Right cardiac atrium (tissue), 5 donors: Measurements from ENCODE around the gene HYLS1. TPM values are rescaled to one million over a fixed set of nuclear protein-coding genes. Genes with fewer than 3 reads are reported as not detected.
"Not testable (repeated sequence)": the region's sequence is repeated elsewhere in the genome, so short reads cannot be mapped to it uniquely, and the experiment has no call there.

Source experiments
- ATAC-seq, 2 donors: fragments of 200-7000 bp; cut with Tn5 transposase; one replicate each; pipeline versions ENCODE4 v1.8.0 to v1.9.1; 2020; ENCODE audit warnings: moderate library complexity in 2 of 2, mild to moderate bottlenecking in 1 of 2
- DNase-seq, 3 donors: peaks; one replicate each; pipeline ENCODE4 v3.0.0-alpha.2; 2020
- H3K27ac ChIP-seq: one replicate; pipeline ENCODE4 v1.5.1; 2013; ENCODE audit warnings: mild to moderate bottlenecking, low read length, control low read depth, moderate library complexity
- H3K27me3 ChIP-seq: one replicate; pipeline ENCODE4 v1.6.1; 2013; ENCODE audit not compliant: control insufficient read depth, insufficient read depth
- H3K4me1 ChIP-seq: one replicate; pipeline ENCODE4 v1.6.1; 2013; ENCODE audit warnings: low read length; ENCODE audit not compliant: control insufficient read depth, insufficient read depth
- H3K4me3 ChIP-seq: one replicate; pipeline ENCODE4 v1.5.1; 2013; ENCODE audit warnings: low read length, control low read depth
- H3K9me3 ChIP-seq: one replicate; pipeline ENCODE4 v1.6.1; 2013; ENCODE audit warnings: low read length; ENCODE audit not compliant: control insufficient read depth
- WGBS: extraction: QIAGEN DNeasy Blood & Tissue Kit; methylation state at CpG from one replicate; pipeline ENCODE4 v1.1.7; 2013; 5-methylcytosine and 5-hydroxymethylcytosine counted together
- intact Hi-C, 4 donors: fragments of 100-400 bp; cut with DNase I; formaldehyde crosslinking; loops; one replicate each; pipeline versions ENCODE4 v1.11.0 to v1.14.0; 2022 to 2023
- polyA plus RNA-seq: library from polyadenylated mRNA; stranded (reverse); fragments of 200-250 nt; gene quantifications from one replicate; pipeline ENCODE4 v1.2.3, GENCODE V29; 2013
- total RNA-seq, 4 donors: library from RNA; stranded (reverse); fragmentation: NEBNext Ultra II Directional; extraction: Animal tissue kit (Norgen Biotek cat#: 25700); gene quantifications; one replicate each; pipeline ENCODE4 v1.2.1, GENCODE V29; 2021
- donor health status: healthy with polysubstance abuse.
- donor health status: DM: no; HTN: yes; CAD: no.
- donor health status: DM: no; HTN: no; CAD: no.
- donor health status: DM: no; HTN: yes; CAD: no; lungs with severe emphysema.
- donor health status: DM: yes; HTN: yes; CAD: no.

The HYLS1 gene
- total and polyA plus RNA-seq, 5 donors: 4.3 to 7.2 (median 5.1) TPM

GRCh38 chr11:125903711-125904659 is 16.5 kb downstream of the HYLS1 start, which contains the start of gene DDX25:
Gene DDX25, plus strand, starts transcription at chr11:125904508. Its CDS starts 10 bp downstream, at chr11:125904518.
- no peaks in the 10 kb centered on the region for H3K9me3 ChIP-seq
- H3K27me3 ChIP-seq: no peaks in the 10 kb centered on the region
- peak within 1 kb of the TSS; percentile 89 for H3K4me3 ChIP-seq
- intact Hi-C loops: no loop called here
- H3K27ac ChIP-seq: no peak within 1 kb of the TSS
- DNase-seq (peak in 2 of 3 donors; percentile 33 to 63), ATAC-seq (peak; percentile 38 to 68)
- H3K4me1 ChIP-seq: peaks cover 2% of the 10 kb centered on the region
- WGBS: 3% methylated on average over 81 of the region's 81 CpGs

GRCh38 chr11:125904678-125905077 is 17.2 kb downstream of the HYLS1 start:
- H3K27ac ChIP-seq: no peak overlapping the region
- H3K9me3 ChIP-seq: no peaks in the 10 kb centered on the region
- no peak for ATAC-seq
- intact Hi-C loops: no loop called here
- peaks cover 2% of the 10 kb centered on the region for H3K4me1 ChIP-seq
- WGBS: 52% methylated on average over 11 of the region's 11 CpGs
- no peak for DNase-seq
- no peaks in the 10 kb centered on the region for H3K27me3 ChIP-seq
- peak overlapping the region; percentile 89 for H3K4me3 ChIP-seq

- no peaks in the 10 kb centered on the region for H3K4me1 ChIP-seq
- H3K4me3 ChIP-seq: no peak overlapping the region
- H3K27me3 ChIP-seq: no peaks in the 10 kb centered on the region
- ATAC-seq: no peak
- H3K27ac ChIP-seq: no peak overlapping the region
- intact Hi-C loops: no loop called here
- no peak for DNase-seq
- WGBS: 68% methylated on average over 8 of the region's 8 CpGs
- H3K9me3 ChIP-seq: no peaks in the 10 kb centered on the region
Observed at GRCh38 chr11:125910226-125910849, 22.9 kb downstream of the HYLS1 start.

- H3K4me3 ChIP-seq, H3K27me3 ChIP-seq, intact Hi-C loops, ATAC-seq, H3K4me1 ChIP-seq, H3K9me3 ChIP-seq, DNase-seq, H3K27ac ChIP-seq: not testable (repeated sequence)
- 84% methylated on average over 3 of the region's 3 CpGs for WGBS
Observed at GRCh38 chr11:125914601-125915000, 27.1 kb downstream of the HYLS1 start.

- DNase-seq: no peak
- H3K27me3 ChIP-seq: no peaks in the 10 kb centered on the region
Observed at GRCh38 chr11:125916683-125917347, 29.3 kb downstream of the HYLS1 start.

GRCh38 chr11:125918140-125918840 is 30.8 kb downstream of the HYLS1 start:
- no peak overlapping the region for H3K4me3 ChIP-seq
- H3K4me1 ChIP-seq: no peaks in the 10 kb centered on the region
- no peaks in the 10 kb centered on the region for H3K9me3 ChIP-seq
- no peak overlapping the region for H3K27ac ChIP-seq
- WGBS: 80% methylated on average over 13 of the region's 13 CpGs
- no peaks in the 10 kb centered on the region for H3K27me3 ChIP-seq
- ATAC-seq (no peak), DNase-seq (no peak)
- intact Hi-C loops: no loop called here

More at GRCh38 chr11:125916683-125917347, 29.3 kb downstream of the HYLS1 start:
- ATAC-seq: no peak
- Histone ChIP-seq H3K4me3 (no peak overlapping the region), H3K4me1 (no peaks in the 10 kb centered on the region), H3K9me3 (no peaks in the 10 kb centered on the region), H3K27ac (no peak overlapping the region)
- 63% methylated on average over 12 of the region's 12 CpGs for WGBS
- intact Hi-C loops: no loop called here

GRCh38 chr11:125921042-125921441 is 33.6 kb downstream of the HYLS1 start:
- no peak overlapping the region for H3K27ac ChIP-seq
- no peaks in the 10 kb centered on the region for H3K4me1 ChIP-seq
- no peak overlapping the region for H3K4me3 ChIP-seq
- WGBS: 84% methylated on average over 9 of the region's 9 CpGs
- intact Hi-C loops: loop anchor here in 2 of 4 donors (5.0 kb wide), 2 partner anchors 271 to 276 kb away; no protein-coding TSS in a partner anchor
- H3K9me3 ChIP-seq: no peaks in the 10 kb centered on the region
- ATAC-seq: no peak
- no peaks in the 10 kb centered on the region for H3K27me3 ChIP-seq
- DNase-seq: no peak

- DNase-seq: no peak
Observed at GRCh38 chr11:125922156-125922555, 34.7 kb downstream of the HYLS1 start.

GRCh38 chr11:125923012-125923579 is 35.6 kb downstream of the HYLS1 start:
- Histone ChIP-seq H3K9me3 (no peaks in the 10 kb centered on the region), H3K4me3 (no peak overlapping the region), H3K4me1 (no peaks in the 10 kb centered on the region), H3K27ac (no peak overlapping the region), H3K27me3 (no peaks in the 10 kb centered on the region)
- ATAC-seq (peak; percentile 62 to 83), DNase-seq (peak; percentile 53 to 79 (median 67))
- intact Hi-C loops: loop anchor here (1.0 to 5.0 kb wide), 4 partner anchors 269 to 274 kb away; no protein-coding TSS in a partner anchor
- WGBS: 6% methylated on average over 8 of the region's 8 CpGs

More at GRCh38 chr11:125922156-125922555, 34.7 kb downstream of the HYLS1 start:
- no peaks in the 10 kb centered on the region for H3K27me3 ChIP-seq
- no peaks in the 10 kb centered on the region for H3K9me3 ChIP-seq
- no peak overlapping the region for H3K27ac ChIP-seq
- 77% methylated on average over 3 of the region's 3 CpGs for WGBS
- intact Hi-C loops: loop anchor here in 3 of 4 donors (2.0 to 5.0 kb wide), 3 partner anchors 270 to 275 kb away; no protein-coding TSS in a partner anchor
- H3K4me3 ChIP-seq: no peak overlapping the region
- no peaks in the 10 kb centered on the region for H3K4me1 ChIP-seq
- ATAC-seq: no peak

- WGBS: 94% methylated on average over 8 of the region's 8 CpGs
- no peaks in the 10 kb centered on the region for H3K27me3 ChIP-seq
- H3K27ac ChIP-seq: no peak overlapping the region
- DNase-seq (no peak), ATAC-seq (no peak)
- intact Hi-C loops: loop anchor here (1.0 to 5.0 kb wide), 4 partner anchors 269 to 274 kb away; no protein-coding TSS in a partner anchor
- H3K4me1 ChIP-seq: no peaks in the 10 kb centered on the region
- no peaks in the 10 kb centered on the region for H3K9me3 ChIP-seq
- H3K4me3 ChIP-seq: no peak overlapping the region
Observed at GRCh38 chr11:125923633-125924032, 36.2 kb downstream of the HYLS1 start.
